HG02884 (cell line): Measurements from ENCODE around the gene GTPBP3.

Experiments used
- ATAC-seq: cut with Tn5 transposase; IDR thresholded peaks from one replicate; pipeline ENCODE4 v1.9.1; 2021; ENCODE audit warnings: mild to moderate bottlenecking, moderate library complexity; ENCODE audit not compliant: unreplicated experiment

Gene GTPBP3

GRCh38 chr19:17309198-17309964, 28.0 kb upstream of the GTPBP3 start, which contains the start of gene DDA1:
Gene DDA1 (plus strand): TSS chr19:17309563. CDS start chr19:17309655, 92 bp downstream.
- ATAC-seq, result peak; percentile 53

- no peak for ATAC-seq
These were observed 27.3 kb upstream of the GTPBP3 start for GRCh38 chr19:17309965-17310461.

- no peak for ATAC-seq
These were observed 25.7 kb upstream of the GTPBP3 start for GRCh38 chr19:17311455-17312188.

GRCh38 chr19:17312189-17313113, 24.9 kb upstream of the GTPBP3 start:
- no peak for ATAC-seq

GRCh38 chr19:17314007-17314593, 23.3 kb upstream of the GTPBP3 start:
- ATAC-seq, result no peak

GRCh38 chr19:17318966-17319365, 18.4 kb upstream of the GTPBP3 start:
- no peak for ATAC-seq

- ATAC-seq, result no peak
These were observed 17.7 kb upstream of the GTPBP3 start for GRCh38 chr19:17319473-17320238.

- ATAC-seq, result no peak
These were observed 16.9 kb upstream of the GTPBP3 start for GRCh38 chr19:17320435-17320834.

GRCh38 chr19:17321655-17322489, 15.5 kb upstream of the GTPBP3 start:
- no peak for ATAC-seq

- no peak for ATAC-seq
These were observed 14.5 kb upstream of the GTPBP3 start for GRCh38 chr19:17322854-17323253.

- no peak for ATAC-seq
These were observed 13.9 kb upstream of the GTPBP3 start for GRCh38 chr19:17323300-17323963.

- ATAC-seq, result no peak
These were observed 13.4 kb upstream of the GTPBP3 start for GRCh38 chr19:17323964-17324332.

GRCh38 chr19:17324357-17325114, 12.8 kb upstream of the GTPBP3 start:
- ATAC-seq, result no peak

- ATAC-seq, result no peak
These were observed 12.2 kb upstream of the GTPBP3 start for GRCh38 chr19:17325133-17325532.

- ATAC-seq, result no peak
These were observed 11.3 kb upstream of the GTPBP3 start for GRCh38 chr19:17325881-17326594.

- ATAC-seq, result no peak
These were observed 10.8 kb upstream of the GTPBP3 start for GRCh38 chr19:17326595-17326966.

GRCh38 chr19:17327068-17327653, 10.2 kb upstream of the GTPBP3 start:
- ATAC-seq, result no peak
